Measurements from ENCODE around the gene MKRN2OS.

DNA sequence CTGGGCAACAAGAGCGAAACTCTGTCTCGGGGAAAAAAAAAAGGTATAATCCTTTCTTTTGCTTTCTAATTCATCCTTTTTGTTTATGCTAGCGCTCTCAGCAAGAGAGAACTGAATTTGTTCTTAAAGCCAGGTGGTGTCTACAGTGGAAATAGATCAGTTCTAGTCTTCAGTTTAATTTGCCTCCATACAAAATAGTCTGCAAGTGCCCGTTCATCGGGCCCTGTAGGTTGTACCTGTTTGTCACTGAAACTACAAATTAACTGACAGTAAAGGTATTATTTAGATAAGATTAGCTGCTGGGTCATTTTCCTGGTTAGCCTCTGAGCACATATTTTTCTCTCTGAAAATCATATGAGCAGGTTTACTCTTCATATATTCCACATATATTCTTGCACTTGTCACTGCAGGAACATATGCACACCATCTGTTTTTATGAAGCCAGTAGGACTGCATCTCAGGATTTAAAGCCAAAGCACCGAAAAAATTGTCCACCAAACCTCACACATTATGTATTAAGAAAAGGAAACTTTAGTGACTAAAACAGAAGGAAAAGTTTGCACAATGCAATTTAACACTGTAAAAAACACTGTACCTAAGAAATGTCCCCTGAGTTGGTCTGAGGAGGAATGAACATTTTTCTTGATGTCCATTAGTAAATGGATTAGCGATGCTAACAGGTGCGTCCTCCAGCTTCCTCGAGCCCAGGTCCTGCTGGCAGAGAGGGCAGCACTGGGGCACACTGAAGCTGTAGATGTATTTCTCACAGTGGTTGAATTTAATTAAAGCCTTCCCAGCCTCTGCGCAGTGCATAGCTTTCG, 437 bp downstream of the MKRN2OS start:
- TF ChIP-seq, protein P1, sequence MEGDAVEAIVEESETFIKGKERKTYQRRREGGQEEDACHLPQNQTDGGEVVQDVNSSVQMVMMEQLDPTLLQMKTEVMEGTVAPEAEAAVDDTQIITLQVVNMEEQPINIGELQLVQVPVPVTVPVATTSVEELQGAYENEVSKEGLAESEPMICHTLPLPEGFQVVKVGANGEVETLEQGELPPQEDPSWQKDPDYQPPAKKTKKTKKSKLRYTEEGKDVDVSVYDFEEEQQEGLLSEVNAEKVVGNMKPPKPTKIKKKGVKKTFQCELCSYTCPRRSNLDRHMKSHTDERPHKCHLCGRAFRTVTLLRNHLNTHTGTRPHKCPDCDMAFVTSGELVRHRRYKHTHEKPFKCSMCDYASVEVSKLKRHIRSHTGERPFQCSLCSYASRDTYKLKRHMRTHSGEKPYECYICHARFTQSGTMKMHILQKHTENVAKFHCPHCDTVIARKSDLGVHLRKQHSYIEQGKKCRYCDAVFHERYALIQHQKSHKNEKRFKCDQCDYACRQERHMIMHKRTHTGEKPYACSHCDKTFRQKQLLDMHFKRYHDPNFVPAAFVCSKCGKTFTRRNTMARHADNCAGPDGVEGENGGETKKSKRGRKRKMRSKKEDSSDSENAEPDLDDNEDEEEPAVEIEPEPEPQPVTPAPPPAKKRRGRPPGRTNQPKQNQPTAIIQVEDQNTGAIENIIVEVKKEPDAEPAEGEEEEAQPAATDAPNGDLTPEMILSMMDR (conservative IDR thresholded peaks at IDR 0.05) = no peak
- no peak for TF ChIP-seq ZFX (IDR thresholded peaks at IDR 0.05)

All from C4-2B (cell line).